ENCODE results near the gene SMAD9. TPM values are rescaled to one million over a fixed set of nuclear protein-coding genes. Genes with fewer than 3 reads are reported as not detected.

SMAD9 gene
- total and polyA plus RNA-seq, 2 of the 13 experiments (the other 11 are each of a cell fraction or from before 2014, with no cell fraction given), result 4.2 to 7.7 TPM

DNA sequence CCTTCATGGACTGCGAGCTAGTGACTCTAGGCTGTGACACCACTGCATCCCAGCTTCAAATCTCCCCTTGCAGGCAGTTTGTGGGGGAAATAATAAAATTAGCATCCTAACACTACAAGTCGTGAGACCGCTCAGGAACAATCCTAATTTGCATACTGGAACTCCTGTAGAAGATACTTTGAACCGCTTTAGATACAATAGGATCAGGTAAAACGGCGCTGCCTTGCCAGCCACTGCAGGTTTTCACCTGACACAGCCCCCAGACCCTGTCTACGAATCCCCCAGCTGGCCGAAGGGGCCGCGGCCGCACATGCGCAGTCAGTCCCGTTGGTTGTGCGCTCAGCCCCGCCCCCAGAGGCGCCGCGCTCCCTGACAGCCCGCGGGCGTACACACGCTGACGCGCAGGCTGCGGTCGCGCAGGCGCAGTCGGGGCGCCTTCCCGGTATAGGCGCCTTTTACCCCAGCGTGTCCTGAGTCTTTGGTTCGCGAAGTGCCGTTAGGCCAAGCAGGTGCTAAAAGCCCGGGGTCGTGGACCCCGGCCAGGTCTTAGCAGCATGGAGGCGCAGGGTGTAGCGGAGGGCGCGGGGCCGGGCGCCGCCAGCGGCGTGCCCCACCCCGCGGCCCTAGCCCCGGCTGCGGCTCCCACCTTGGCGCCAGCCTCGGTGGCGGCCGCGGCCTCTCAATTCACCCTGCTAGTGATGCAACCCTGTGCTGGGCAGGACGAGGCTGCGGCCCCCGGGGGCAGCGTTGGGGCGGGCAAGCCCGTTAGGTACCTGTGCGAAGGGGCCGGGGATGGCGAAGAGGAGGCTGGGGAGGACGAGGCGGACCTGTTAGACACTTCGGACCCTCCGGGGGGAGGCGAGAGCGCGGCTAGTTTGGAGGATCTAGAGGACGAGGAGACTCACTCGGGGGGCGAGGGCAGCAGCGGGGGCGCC is 101.0 kb downstream of the SMAD9 start, which contains the start of gene RFXAP (continued):
- TF ChIP-seq CBX2 (IDR thresholded peaks at IDR 0.05; ENCODE audit: low read depth, low read length), result no peak
- TF ChIP-seq CBX2 (CRISPR knock-in tag; IDR thresholded peaks at IDR 0.05; ENCODE audit: low read depth), result no peak
- no peak for TF ChIP-seq ZNF878 (CRISPR knock-in tag; IDR thresholded peaks at IDR 0.05)
- TF ChIP-seq ZFX (CRISPR knock-in tag; IDR thresholded peaks at IDR 0.05; ENCODE audit: low read depth), result peak; percentile 79
- TF ChIP-seq GZF1 (CRISPR knock-in tag; IDR thresholded peaks at IDR 0.05), result no peak
- no peak for TF ChIP-seq HNF4G (IDR thresholded peaks at IDR 0.05; ENCODE audit: borderline replicate concordance, low read depth, low read length)
- no peak for TF ChIP-seq HNF4G (CRISPR knock-in tag; IDR thresholded peaks at IDR 0.05; ENCODE audit: borderline replicate concordance, low read depth)
- no peak for TF ChIP-seq HMG20A (CRISPR knock-in tag; IDR thresholded peaks at IDR 0.05; ENCODE audit: borderline replicate concordance)
- no peak for TF ChIP-seq ZNF761 (CRISPR knock-in tag; conservative IDR thresholded peaks at IDR 0.05)
- 0 out of 2 replicates have a peak, but pooled peaks have one; percentile 21 for TF ChIP-seq ZNF605 (CRISPR knock-in tag; IDR thresholded peaks at IDR 0.05)
- TF ChIP-seq ZBTB7A (CRISPR knock-in tag; IDR thresholded peaks at IDR 0.05), result 0 out of 2 replicates have a peak, but pooled peaks have one; percentile 49
- no peak for TF ChIP-seq HIVEP1 (CRISPR knock-in tag; IDR thresholded peaks at IDR 0.05)
- TF ChIP-seq KLF11 (CRISPR knock-in tag; IDR thresholded peaks at IDR 0.05), result no peak
- TF ChIP-seq, protein P1, sequence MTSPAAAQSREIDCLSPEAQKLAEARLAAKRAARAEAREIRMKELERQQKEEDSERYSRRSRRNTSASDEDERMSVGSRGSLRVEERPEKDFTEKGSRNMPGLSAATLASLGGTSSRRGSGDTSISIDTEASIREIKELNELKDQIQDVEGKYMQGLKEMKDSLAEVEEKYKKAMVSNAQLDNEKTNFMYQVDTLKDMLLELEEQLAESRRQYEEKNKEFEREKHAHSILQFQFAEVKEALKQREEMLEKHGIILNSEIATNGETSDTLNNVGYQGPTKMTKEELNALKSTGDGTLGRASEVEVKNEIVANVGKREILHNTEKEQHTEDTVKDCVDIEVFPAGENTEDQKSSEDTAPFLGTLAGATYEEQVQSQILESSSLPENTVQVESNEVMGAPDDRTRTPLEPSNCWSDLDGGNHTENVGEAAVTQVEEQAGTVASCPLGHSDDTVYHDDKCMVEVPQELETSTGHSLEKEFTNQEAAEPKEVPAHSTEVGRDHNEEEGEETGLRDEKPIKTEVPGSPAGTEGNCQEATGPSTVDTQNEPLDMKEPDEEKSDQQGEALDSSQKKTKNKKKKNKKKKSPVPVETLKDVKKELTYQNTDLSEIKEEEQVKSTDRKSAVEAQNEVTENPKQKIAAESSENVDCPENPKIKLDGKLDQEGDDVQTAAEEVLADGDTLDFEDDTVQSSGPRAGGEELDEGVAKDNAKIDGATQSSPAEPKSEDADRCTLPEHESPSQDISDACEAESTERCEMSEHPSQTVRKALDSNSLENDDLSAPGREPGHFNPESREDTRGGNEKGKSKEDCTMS (CRISPR knock-in tag; conservative IDR thresholded peaks at IDR 0.05), result no peak
- TF ChIP-seq, protein P2, sequence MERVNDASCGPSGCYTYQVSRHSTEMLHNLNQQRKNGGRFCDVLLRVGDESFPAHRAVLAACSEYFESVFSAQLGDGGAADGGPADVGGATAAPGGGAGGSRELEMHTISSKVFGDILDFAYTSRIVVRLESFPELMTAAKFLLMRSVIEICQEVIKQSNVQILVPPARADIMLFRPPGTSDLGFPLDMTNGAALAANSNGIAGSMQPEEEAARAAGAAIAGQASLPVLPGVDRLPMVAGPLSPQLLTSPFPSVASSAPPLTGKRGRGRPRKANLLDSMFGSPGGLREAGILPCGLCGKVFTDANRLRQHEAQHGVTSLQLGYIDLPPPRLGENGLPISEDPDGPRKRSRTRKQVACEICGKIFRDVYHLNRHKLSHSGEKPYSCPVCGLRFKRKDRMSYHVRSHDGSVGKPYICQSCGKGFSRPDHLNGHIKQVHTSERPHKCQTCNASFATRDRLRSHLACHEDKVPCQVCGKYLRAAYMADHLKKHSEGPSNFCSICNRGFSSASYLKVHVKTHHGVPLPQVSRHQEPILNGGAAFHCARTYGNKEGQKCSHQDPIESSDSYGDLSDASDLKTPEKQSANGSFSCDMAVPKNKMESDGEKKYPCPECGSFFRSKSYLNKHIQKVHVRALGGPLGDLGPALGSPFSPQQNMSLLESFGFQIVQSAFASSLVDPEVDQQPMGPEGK (CRISPR knock-in tag; IDR thresholded peaks at IDR 0.05), result peak; percentile 93
- peak; percentile 42; the same call in 1 of the 2 replicates for TF ChIP-seq MXD3 (CRISPR knock-in tag; IDR thresholded peaks at IDR 0.05)
- TF ChIP-seq TBL1XR1 (IDR thresholded peaks at IDR 0.05; ENCODE audit: borderline replicate concordance, low read length, partially characterized antibody), result peak; percentile 11
- no peak for TF ChIP-seq ZNF34 (CRISPR knock-in tag; IDR thresholded peaks at IDR 0.05; ENCODE audit: borderline replicate concordance)
- no peak for TF ChIP-seq FLYWCH1 (CRISPR knock-in tag; IDR thresholded peaks at IDR 0.05)
- TF ChIP-seq SRSF9 (IDR thresholded peaks at IDR 0.05; ENCODE audit: borderline replicate concordance, insufficient read depth, low read depth, low read length, poor library complexity, severe bottlenecking), result no peak
- TF ChIP-seq RFX5 (IDR thresholded peaks at IDR 0.05; ENCODE audit: low read depth, low read length), result no peak
- TF ChIP-seq ONECUT2 (CRISPR knock-in tag; IDR thresholded peaks at IDR 0.05), result no peak
- TF ChIP-seq SRY (CRISPR knock-in tag; IDR thresholded peaks at IDR 0.05), result peak; percentile 78; the same call in 1 of the 2 replicates
- TF ChIP-seq EP300 (IDR thresholded peaks at IDR 0.05; ENCODE audit: low read depth in 2 of 2, low read length in 2 of 2), result no peak
- no peak for TF ChIP-seq EP300 (CRISPR knock-in tag; IDR thresholded peaks at IDR 0.05; ENCODE audit: borderline replicate concordance)

Data from HepG2 (cell line).